Activated B cell treated with CpG ODN at 0.5 μM for 24 hours (primary cell): ENCODE data around the gene MYZAP. TPM values are rescaled to one million over a fixed set of nuclear protein-coding genes. Genes with fewer than 3 reads are reported as not detected.

Source experiments
- ATAC-seq: fragments of 200-7000 bp; cut with Tn5 transposase; one replicate; pipeline ENCODE4 v1.10.0; 2021; ENCODE audit warnings: low read depth, mild to moderate bottlenecking, moderate library complexity
- CTCF ChIA-PET: fragments of 350-600 bp; sonication (Branson Sonifier 250); formaldehyde crosslinking; loops from one replicate; lab custom pipeline; 2021; ENCODE audit warnings: antibody characterized with exemption; lab: Charles Lee
- POLR2A ChIA-PET: fragments of 350-600 bp; sonication (Branson Sonifier 250); formaldehyde crosslinking; loops from one replicate; lab custom pipeline; 2021; ENCODE audit warnings: antibody characterized with exemption; lab: Charles Lee
- DNase-seq: peaks from one replicate; pipeline ENCODE4 v3.0.0; 2022
- H3K27ac Mint-ChIP-seq: one replicate; pipeline ENCODE4 v1.8.0; 2020; ENCODE audit warnings: mixed read lengths
- H3K27me3 Mint-ChIP-seq: one replicate; pipeline ENCODE4 v1.8.0; 2021; ENCODE audit warnings: mixed read lengths
- H3K36me3 Mint-ChIP-seq: one replicate; pipeline ENCODE4 v1.8.0; 2021; ENCODE audit warnings: low read depth, mixed read lengths
- H3K4me1 Mint-ChIP-seq: one replicate; pipeline ENCODE4 v1.8.0; 2021; ENCODE audit warnings: mixed read lengths
- H3K4me3 Mint-ChIP-seq: one replicate; pipeline ENCODE4 v1.8.0; 2020; ENCODE audit warnings: mild to moderate bottlenecking, mixed read lengths
- H3K9me3 Mint-ChIP-seq: one replicate; pipeline ENCODE4 v1.8.0; 2020; ENCODE audit warnings: mixed read lengths
- intact Hi-C: fragments of 100-400 bp; cut with micrococcal nuclease; formaldehyde crosslinking; loops from one replicate; pipeline ENCODE4 v1.15.1; 2024
- total RNA-seq: library from RNA; stranded (reverse); gene quantifications from 2 replicates; pipeline ENCODE4 v1.2.3, GENCODE V29; 2022
- TF ChIP-seq, protein P1 (sequence below): fragments of 200-600 bp; IDR thresholded peaks from one replicate; pipeline ENCODE4 v1.8.0; 2022; ENCODE audit warnings: antibody characterized with exemption, mild to moderate bottlenecking

MYZAP gene
- total RNA-seq, 1 donor from 2014 or later = 1.00 TPM

DNA sequence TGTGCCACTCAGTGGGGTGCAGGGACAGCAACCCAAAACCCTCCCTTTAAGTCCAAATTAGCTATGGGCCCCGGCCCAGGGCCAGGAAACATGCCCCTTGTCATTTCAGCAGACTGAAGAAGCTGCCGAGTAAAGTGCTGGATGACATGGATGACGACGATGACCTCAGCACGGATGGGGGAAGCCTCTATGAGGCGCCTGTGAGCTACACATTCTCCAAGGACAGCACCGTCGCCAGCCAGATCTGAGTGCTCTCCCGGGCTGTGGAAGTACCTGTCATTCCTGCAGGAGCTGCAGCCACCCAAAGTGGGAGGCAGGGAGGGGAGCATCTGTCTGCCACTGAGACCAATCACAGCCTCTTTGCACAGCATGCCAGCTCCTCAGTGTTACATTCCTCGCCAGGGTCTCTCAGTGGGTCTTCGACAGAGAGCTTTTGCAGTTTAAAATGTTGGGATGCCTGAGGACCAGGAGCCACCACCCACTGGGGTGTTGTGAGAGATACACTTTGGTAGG lies 44.4 kb upstream of the MYZAP start:
- Mint-ChIP-seq H3K27ac (no peak overlapping the region), H3K4me1 (no peaks in the 10 kb centered on the region), H3K9me3 (no peaks in the 10 kb centered on the region), H3K27me3 (no peaks in the 10 kb centered on the region), H3K4me3 (no peak overlapping the region), H3K36me3 (no peaks in the 10 kb centered on the region)
- POLR2A ChIA-PET = no interaction called here
- CTCF ChIA-PET = no interaction called here
- intact Hi-C loops = no loop called here
- DNase-seq (no peak), ATAC-seq (no peak)
- TF ChIP-seq, protein P1, sequence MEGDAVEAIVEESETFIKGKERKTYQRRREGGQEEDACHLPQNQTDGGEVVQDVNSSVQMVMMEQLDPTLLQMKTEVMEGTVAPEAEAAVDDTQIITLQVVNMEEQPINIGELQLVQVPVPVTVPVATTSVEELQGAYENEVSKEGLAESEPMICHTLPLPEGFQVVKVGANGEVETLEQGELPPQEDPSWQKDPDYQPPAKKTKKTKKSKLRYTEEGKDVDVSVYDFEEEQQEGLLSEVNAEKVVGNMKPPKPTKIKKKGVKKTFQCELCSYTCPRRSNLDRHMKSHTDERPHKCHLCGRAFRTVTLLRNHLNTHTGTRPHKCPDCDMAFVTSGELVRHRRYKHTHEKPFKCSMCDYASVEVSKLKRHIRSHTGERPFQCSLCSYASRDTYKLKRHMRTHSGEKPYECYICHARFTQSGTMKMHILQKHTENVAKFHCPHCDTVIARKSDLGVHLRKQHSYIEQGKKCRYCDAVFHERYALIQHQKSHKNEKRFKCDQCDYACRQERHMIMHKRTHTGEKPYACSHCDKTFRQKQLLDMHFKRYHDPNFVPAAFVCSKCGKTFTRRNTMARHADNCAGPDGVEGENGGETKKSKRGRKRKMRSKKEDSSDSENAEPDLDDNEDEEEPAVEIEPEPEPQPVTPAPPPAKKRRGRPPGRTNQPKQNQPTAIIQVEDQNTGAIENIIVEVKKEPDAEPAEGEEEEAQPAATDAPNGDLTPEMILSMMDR = no peak

DNA sequence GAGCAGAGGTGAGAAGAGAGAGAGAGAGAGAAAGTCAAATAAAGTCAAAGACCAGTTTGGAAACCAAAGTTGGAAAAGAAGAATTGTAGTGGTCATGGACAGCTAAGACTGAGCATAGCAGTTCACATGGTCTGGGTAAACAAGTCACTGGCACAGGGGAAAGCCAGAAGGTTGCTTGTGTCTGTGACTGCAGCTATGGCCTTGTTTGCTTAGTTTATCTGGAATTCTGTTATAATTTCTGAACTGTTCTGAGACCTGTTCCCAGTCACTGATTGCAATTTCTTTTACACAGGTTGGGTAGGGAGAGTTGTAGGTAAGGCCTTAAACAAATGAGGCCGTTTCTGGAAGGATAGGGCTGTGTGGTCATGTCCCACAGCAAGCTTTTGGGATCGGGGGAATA lies 43.4 kb upstream of the MYZAP start:
- ATAC-seq (no peak), DNase-seq (no peak)
- intact Hi-C loops = no loop called here
- Mint-ChIP-seq H3K9me3 (no peaks in the 10 kb centered on the region), H3K27ac (no peak overlapping the region), H3K36me3 (no peaks in the 10 kb centered on the region), H3K4me3 (no peak overlapping the region), H3K4me1 (no peaks in the 10 kb centered on the region), H3K27me3 (no peaks in the 10 kb centered on the region)
- TF ChIP-seq, protein P1 = no peak
- ChIA-PET POLR2A (no interaction called here), CTCF (no interaction called here)

DNA sequence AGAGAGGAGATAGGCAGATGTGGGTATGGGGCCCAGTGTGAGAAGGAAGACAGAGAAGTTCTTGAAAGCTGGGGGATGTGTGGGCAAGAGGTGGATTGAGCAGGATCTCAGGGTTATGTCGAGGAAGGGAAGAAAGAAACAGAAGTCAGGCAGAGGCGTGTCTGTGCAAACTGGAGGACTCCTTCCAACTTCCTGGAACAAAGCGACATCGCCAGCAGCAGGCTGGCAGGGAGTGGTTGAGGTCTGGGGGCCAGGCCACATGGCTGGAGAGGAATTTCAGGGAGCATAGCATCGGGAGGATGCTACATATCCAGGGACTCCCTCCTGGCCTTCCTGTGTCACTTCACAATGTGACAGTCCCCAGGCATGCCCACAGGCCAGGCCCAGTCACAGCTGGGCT lies 42.9 kb upstream of the MYZAP start:
- intact Hi-C loops = no loop called here
- CTCF ChIA-PET = no interaction called here

DNA sequence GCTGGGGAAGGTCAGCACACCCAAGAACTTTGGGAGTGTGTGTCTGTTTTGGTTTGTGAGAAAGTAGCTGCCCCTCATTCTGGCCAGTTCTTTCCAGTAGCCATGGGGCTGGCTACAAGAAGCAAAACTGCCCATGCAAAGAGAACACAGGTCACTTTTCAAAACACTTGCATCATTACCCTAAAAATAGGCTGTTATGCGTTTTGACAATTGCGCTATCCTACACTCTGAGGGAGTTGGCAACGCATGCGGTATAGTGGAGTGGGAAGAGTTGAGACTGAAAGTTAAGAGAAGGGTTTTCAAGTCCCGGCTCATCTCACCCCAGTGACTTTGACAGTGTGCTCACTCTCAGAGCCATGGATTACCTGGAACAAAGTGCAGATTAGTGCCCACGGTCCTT lies 41.8 kb upstream of the MYZAP start:
- Mint-ChIP-seq H3K4me1 (no peaks in the 10 kb centered on the region), H3K27me3 (no peaks in the 10 kb centered on the region), H3K27ac (no peak overlapping the region), H3K4me3 (no peak overlapping the region), H3K9me3 (no peaks in the 10 kb centered on the region), H3K36me3 (no peaks in the 10 kb centered on the region)
- intact Hi-C loops = no loop called here
- CTCF ChIA-PET = no interaction called here
- TF ChIP-seq, protein P1 = no peak
- DNase-seq = no peak
- ATAC-seq = no peak
- POLR2A ChIA-PET = no interaction called here

More for the DNA sequence above, 42.9 kb upstream of the MYZAP start:
- no peaks in the 10 kb centered on the region for H3K9me3 Mint-ChIP-seq
- POLR2A ChIA-PET = no interaction called here
- no peaks in the 10 kb centered on the region for H3K4me1 Mint-ChIP-seq
- no peaks in the 10 kb centered on the region for H3K27me3 Mint-ChIP-seq
- H3K4me3 Mint-ChIP-seq = no peak overlapping the region
- H3K36me3 Mint-ChIP-seq = no peaks in the 10 kb centered on the region
- TF ChIP-seq, protein P1 = no peak
- DNase-seq = no peak
- H3K27ac Mint-ChIP-seq = no peak overlapping the region
- ATAC-seq = no peak

DNA sequence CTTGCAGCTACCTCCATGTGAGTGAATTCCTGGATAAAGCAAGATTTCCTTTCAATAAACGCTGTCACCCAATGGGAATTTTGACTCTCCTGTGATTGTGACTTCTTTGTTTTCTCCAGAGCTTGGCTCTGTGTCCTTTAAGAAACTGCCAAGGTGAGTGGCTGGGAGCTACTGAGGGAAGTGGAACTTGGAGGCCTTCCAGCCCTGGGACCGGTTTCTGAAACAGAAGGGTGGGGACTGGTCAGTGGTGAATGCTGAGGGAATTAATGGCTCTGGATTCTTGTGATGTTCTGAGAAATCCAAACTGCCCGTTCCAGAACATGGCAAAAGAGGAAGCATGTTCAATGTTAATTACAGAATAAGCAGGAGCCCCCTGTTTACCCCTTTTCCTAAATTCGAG lies 41.1 kb upstream of the MYZAP start:
- H3K4me3 Mint-ChIP-seq = no peak overlapping the region
- ATAC-seq = no peak
- intact Hi-C loops = no loop called here
- H3K4me1 Mint-ChIP-seq = no peaks in the 10 kb centered on the region
- TF ChIP-seq, protein P1 = no peak
- DNase-seq = no peak
- no peak overlapping the region for H3K27ac Mint-ChIP-seq
- H3K36me3 Mint-ChIP-seq = no peaks in the 10 kb centered on the region
- POLR2A ChIA-PET = no interaction called here
- H3K27me3 Mint-ChIP-seq = no peaks in the 10 kb centered on the region
- CTCF ChIA-PET = interaction anchor here (1.7 kb wide), 1 partner anchor 8 kb away, joined by 6 read pairs; no protein-coding TSS in a partner anchor
- no peaks in the 10 kb centered on the region for H3K9me3 Mint-ChIP-seq
